Measurements from ENCODE around the gene GPC6.

GRCh38 chr13:93946994-93947393 is 720.4 kb downstream of the GPC6 start:
- no peak for TF ChIP-seq CTCF (IDR thresholded peaks at IDR 0.05)
- TF ChIP-seq POLR2AphosphoS5 (IDR thresholded peaks at IDR 0.05; ENCODE audit: insufficient read depth in 1 of 2, low read depth in 1 of 2), result no peak

Measured in vagina (tissue), 2 donors.